Gastrocnemius medialis (tissue), 4 donors: Measurements from ENCODE around the gene GPR45.

ENCODE experiments used
- CTCF ChIP-seq, 5 experiments: fragments of 450-650 bp in 3 of 5; fragments of 200-600 bp in 2 of 5; sonication (generic) in 2 of 5; IDR thresholded peaks in 4 of 5; conservative IDR thresholded peaks in 1 of 5; 1 replicate in 4 of 5; 2 replicates in 1 of 5; pipeline ENCODE4 v1.5.1; 2016 to 2019; ENCODE audit warnings: antibody characterized with exemption in 5 of 5, mild to moderate bottlenecking in 3 of 5, moderate library complexity in 3 of 5
- POLR2A ChIP-seq, 2 donors: fragments of 450-650 bp; IDR thresholded peaks; one replicate each; pipeline ENCODE4 v1.6.1; 2017; ENCODE audit warnings: antibody characterized with exemption in 2 of 2, mild to moderate bottlenecking in 2 of 2, moderate library complexity in 2 of 2

GRCh38 chr2:105248316-105249070, 7.0 kb downstream of the GPR45 start:
- TF ChIP-seq CTCF (IDR thresholded peaks at IDR 0.05 in 4 of 5, conservative IDR thresholded peaks at IDR 0.05 in 1 of 5) = no peak
- no peak for TF ChIP-seq POLR2A (IDR thresholded peaks at IDR 0.05)
